ENCODE results near the gene XPOT.
A peak's percentile ranks its signal among the peaks of the same experiment; 100 is the strongest.

The XPOT gene

DNA sequence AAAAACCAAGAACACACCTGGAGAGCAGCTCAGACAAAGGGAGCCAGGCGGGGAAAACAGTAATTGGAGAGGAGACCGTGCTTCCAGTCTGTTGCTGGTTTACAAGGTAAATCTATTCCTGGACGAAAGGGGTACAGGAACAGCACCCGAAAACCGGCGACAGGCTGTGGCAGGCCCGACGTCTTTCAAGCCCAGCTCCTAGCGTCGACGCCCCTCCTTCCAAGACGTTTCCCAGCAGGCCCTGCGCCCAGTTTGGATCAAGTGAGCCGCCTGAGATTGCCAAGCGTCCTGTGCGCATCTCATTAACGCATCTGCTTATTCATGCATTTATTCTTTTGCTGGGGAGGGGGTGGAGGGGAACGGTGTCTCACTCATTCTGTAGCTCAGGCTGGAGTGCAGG is 15.0 kb upstream of the XPOT start:
- no peak overlapping the region for H3K27ac ChIP-seq
- TF ChIP-seq ZFX (IDR thresholded peaks at IDR 0.05): no peak
- TF ChIP-seq, protein P1, sequence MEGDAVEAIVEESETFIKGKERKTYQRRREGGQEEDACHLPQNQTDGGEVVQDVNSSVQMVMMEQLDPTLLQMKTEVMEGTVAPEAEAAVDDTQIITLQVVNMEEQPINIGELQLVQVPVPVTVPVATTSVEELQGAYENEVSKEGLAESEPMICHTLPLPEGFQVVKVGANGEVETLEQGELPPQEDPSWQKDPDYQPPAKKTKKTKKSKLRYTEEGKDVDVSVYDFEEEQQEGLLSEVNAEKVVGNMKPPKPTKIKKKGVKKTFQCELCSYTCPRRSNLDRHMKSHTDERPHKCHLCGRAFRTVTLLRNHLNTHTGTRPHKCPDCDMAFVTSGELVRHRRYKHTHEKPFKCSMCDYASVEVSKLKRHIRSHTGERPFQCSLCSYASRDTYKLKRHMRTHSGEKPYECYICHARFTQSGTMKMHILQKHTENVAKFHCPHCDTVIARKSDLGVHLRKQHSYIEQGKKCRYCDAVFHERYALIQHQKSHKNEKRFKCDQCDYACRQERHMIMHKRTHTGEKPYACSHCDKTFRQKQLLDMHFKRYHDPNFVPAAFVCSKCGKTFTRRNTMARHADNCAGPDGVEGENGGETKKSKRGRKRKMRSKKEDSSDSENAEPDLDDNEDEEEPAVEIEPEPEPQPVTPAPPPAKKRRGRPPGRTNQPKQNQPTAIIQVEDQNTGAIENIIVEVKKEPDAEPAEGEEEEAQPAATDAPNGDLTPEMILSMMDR (conservative IDR thresholded peaks at IDR 0.05): no peak

DNA sequence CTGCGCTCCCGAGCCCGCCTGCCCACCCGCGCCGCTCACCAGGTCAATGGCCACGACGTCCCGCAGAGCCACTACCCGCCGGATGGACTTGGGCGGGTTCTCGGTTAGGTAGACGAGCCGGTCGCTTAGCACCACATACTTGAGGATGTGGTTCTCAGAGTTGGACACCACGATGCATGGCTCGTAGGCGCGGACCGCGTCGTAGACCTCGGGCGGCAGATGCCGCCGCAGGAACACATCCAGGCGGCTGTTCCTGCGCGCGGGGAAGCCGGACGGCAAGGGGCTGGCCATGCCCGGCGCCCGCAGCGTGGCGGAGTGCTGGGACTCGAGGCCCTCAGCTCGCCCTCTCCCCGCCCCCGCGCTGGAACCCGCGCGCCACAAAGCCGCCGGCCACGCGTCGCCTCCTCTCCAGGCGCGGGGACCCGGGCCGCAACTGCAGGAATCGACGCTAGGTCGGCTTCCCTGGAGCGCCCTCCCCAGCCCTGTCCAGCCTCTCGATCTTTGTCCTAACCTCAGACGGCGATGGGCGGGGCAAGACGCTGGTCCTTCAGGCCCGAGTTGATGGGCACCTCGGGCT is 13.8 kb upstream of the XPOT start, which contains the start of gene C12orf56:
C12orf56 (minus strand) TSS at position 484 of the 577 bp plus-strand sequence; CDS start at position 291, 193 bp downstream.
- TF ChIP-seq, protein P1 (conservative IDR thresholded peaks at IDR 0.05): no peak
- no peak for TF ChIP-seq ZFX (IDR thresholded peaks at IDR 0.05)
- no peak within 1 kb of the TSS for H3K27ac ChIP-seq

GRCh38 chr12:64392221-64392620 is 12.0 kb upstream of the XPOT start:
- TF ChIP-seq, protein P1 (conservative IDR thresholded peaks at IDR 0.05): peak; percentile 52
- no peak for TF ChIP-seq ZFX (IDR thresholded peaks at IDR 0.05)
- no peak overlapping the region for H3K27ac ChIP-seq

DNA sequence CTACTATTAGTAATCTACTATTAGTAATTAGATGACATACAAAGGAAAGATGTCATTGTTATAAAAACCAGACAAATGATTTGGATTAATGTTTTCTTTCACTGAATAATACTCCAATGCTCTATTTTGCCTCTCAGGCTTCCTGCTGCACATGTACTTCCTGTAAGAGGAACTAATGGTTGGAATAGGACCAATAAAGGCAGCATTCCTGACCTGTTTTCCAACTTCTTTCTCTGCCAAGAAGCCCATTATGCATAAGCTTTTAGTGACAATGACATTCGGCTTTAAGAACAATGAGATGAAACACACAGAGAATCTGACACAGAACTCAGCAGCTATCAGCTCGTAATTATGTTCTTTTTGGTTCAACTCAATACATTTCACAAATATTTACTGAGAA is 8.5 kb upstream of the XPOT start:
- peak overlapping the region; percentile 50 for H3K27ac ChIP-seq
- no peak for TF ChIP-seq ZFX (IDR thresholded peaks at IDR 0.05)
- TF ChIP-seq, protein P1 (conservative IDR thresholded peaks at IDR 0.05): no peak

GRCh38 chr12:64400041-64400440 is 4.2 kb upstream of the XPOT start:
- H3K27ac ChIP-seq: no peak overlapping the region
- no peak for TF ChIP-seq ZFX (IDR thresholded peaks at IDR 0.05)
- TF ChIP-seq, protein P1 (conservative IDR thresholded peaks at IDR 0.05): no peak

DNA sequence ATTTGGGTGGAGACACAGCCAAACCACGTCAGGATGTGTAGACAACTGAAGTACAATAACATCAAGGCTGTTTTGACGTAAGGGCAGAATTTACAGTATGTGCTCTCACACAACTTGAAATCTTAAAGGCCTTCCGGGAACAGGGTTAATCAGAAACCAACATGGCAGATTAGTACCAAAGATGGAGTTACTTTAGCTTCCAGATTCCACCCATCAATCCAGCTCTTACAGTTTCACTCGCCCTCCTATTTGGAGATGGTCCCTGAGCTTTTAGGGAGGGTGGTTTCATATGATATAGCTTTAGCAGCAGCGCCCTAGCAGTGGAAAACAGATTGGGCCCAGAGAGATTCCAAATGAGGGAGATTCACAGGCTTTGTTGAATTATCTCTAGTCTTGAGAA is 2.0 kb upstream of the XPOT start:
- H3K27ac ChIP-seq: no peak overlapping the region
- TF ChIP-seq, protein P1 (conservative IDR thresholded peaks at IDR 0.05): no peak
- no peak for TF ChIP-seq ZFX (IDR thresholded peaks at IDR 0.05)

GRCh38 chr12:64404470-64405256 is 471 bp downstream of the XPOT start:
- H3K27ac ChIP-seq: peak overlapping the region; percentile 100
- TF ChIP-seq ZFX (IDR thresholded peaks at IDR 0.05): peak; percentile 75
- TF ChIP-seq, protein P1 (conservative IDR thresholded peaks at IDR 0.05): no peak

Data from C4-2B (cell line).